Measurements from ENCODE around the gene FAM200A.
"Not testable (repeated sequence)": the region's sequence is repeated elsewhere in the genome, so short reads cannot be mapped to it uniquely, and the experiment has no call there.

FAM200A gene

GRCh38 chr7:99551767-99552463 lies at the start of gene FAM200A:
TSS of gene FAM200A (minus strand) at chr7:99552114. CDS start at chr7:99548407, 3,707 bp downstream.
- peak; percentile 94 for DNase-seq

- DNase-seq, result no peak
Observed at GRCh38 chr7:99599836-99600235, 47.9 kb upstream of the FAM200A start.

- DNase-seq, result no peak
Observed at GRCh38 chr7:99597762-99598501, 46.0 kb upstream of the FAM200A start, which contains the start of gene TMEM225B. TSS of gene TMEM225B (plus strand) at chr7:99598267. CDS start at chr7:99604389, 6,122 bp downstream.

GRCh38 chr7:99596408-99596955 lies 44.6 kb upstream of the FAM200A start:
- no peak for DNase-seq

- no peak for DNase-seq
Observed at GRCh38 chr7:99594948-99595745, 43.2 kb upstream of the FAM200A start.

- no peak for DNase-seq
Observed at GRCh38 chr7:99588868-99589267, 37.0 kb upstream of the FAM200A start.

GRCh38 chr7:99580778-99581332 lies 28.9 kb upstream of the FAM200A start:
- DNase-seq, result not testable (repeated sequence)

GRCh38 chr7:99579956-99580777 lies 28.3 kb upstream of the FAM200A start:
- DNase-seq, result peak; percentile 82

GRCh38 chr7:99579281-99579955 lies 27.5 kb upstream of the FAM200A start:
- no peak for DNase-seq

- DNase-seq, result no peak
Observed at GRCh38 chr7:99576251-99576650, 24.3 kb upstream of the FAM200A start.

GRCh38 chr7:99573257-99573656 lies 21.3 kb upstream of the FAM200A start:
- DNase-seq, result no peak

GRCh38 chr7:99571768-99572167 lies 19.9 kb upstream of the FAM200A start:
- DNase-seq, result no peak

GRCh38 chr7:99568770-99569169 lies 16.9 kb upstream of the FAM200A start:
- not testable (repeated sequence) for DNase-seq

- DNase-seq, result no peak
Observed at GRCh38 chr7:99563650-99564049, 11.7 kb upstream of the FAM200A start.

- DNase-seq, result peak; percentile 72
Observed at GRCh38 chr7:99562832-99563231, 10.9 kb upstream of the FAM200A start.

GRCh38 chr7:99562114-99562784 lies 10.3 kb upstream of the FAM200A start:
- no peak for DNase-seq

- DNase-seq, result no peak
Observed at GRCh38 chr7:99561737-99562051, 9.8 kb upstream of the FAM200A start.

- no peak for DNase-seq
Observed at GRCh38 chr7:99560834-99561736, 9.2 kb upstream of the FAM200A start.

GRCh38 chr7:99559175-99559915 lies 7.4 kb upstream of the FAM200A start:
- no peak for DNase-seq
